OCI-LY1 (cell line): ENCODE measurements around the gene MYOM1.

Experiments used
- H2AFZ ChIP-seq: fragments of 200-600 bp; sonication (generic), shearing (Covaris generic); 2 replicates; pipeline ENCODE4 v1.6.0; 2014; ENCODE audit warnings: antibody characterized with exemption, mild to moderate bottlenecking, low read length
- H3F3A ChIP-seq: fragments of 200-600 bp; sonication (generic), shearing (Covaris generic); 2 replicates; pipeline ENCODE4 v1.6.0; 2014; ENCODE audit warnings: mild to moderate bottlenecking, antibody characterized with exemption, low read length, moderate library complexity; ENCODE audit not compliant: insufficient read depth
- H3K27ac ChIP-seq: fragments of 200-600 bp; sonication (generic); 2 replicates; pipeline ENCODE4 v1.5.1; 2014; ENCODE audit warnings: low read length, mixed run types, mild to moderate bottlenecking, low read depth; ENCODE audit not compliant: poor library complexity, severe bottlenecking
- H3K27me3 ChIP-seq: fragments of 200-600 bp; sonication (generic); 2 replicates; pipeline ENCODE4 v1.6.0; 2014; ENCODE audit warnings: antibody characterized with exemption, mild to moderate bottlenecking, low read length, moderate library complexity; ENCODE audit not compliant: insufficient read depth
- H3K36me3 ChIP-seq: fragments of 200-600 bp; sonication (generic); 2 replicates; pipeline ENCODE4 v1.6.1; 2014; ENCODE audit warnings: mild to moderate bottlenecking, antibody characterized with exemption, low read length, moderate library complexity, mixed read lengths; ENCODE audit not compliant: insufficient read depth
- H3K4me1 ChIP-seq: fragments of 200-600 bp; sonication (generic); 2 replicates; pipeline ENCODE4 v1.5.1; 2014; ENCODE audit warnings: mild to moderate bottlenecking, low read length, moderate library complexity; ENCODE audit not compliant: insufficient read depth, severe bottlenecking
- H3K4me2 ChIP-seq: fragments of 200-600 bp; sonication (generic), shearing (Covaris generic); 2 replicates; pipeline ENCODE4 v1.6.1; 2014; ENCODE audit warnings: low read length
- H3K4me3 ChIP-seq: fragments of 200-600 bp; sonication (generic); 2 replicates; pipeline ENCODE4 v1.5.1; 2014; ENCODE audit warnings: low read length, low read depth, mild to moderate bottlenecking, mixed read lengths; ENCODE audit not compliant: poor library complexity, severe bottlenecking
- H3K79me2 ChIP-seq: fragments of 200-600 bp; shearing (Covaris generic); 2 replicates; pipeline ENCODE4 v1.6.1; 2016; ENCODE audit warnings: mixed run types, low read length, mixed read lengths; ENCODE audit not compliant: insufficient read depth
- H3K9ac ChIP-seq: fragments of 200-600 bp; sonication (generic), shearing (Covaris generic); 2 replicates; pipeline ENCODE4 v1.6.1; 2014; ENCODE audit warnings: mild to moderate bottlenecking, low read length, mixed read lengths
- H3K9me2 ChIP-seq: fragments of 200-600 bp; sonication (generic), shearing (Covaris generic); 2 replicates; pipeline ENCODE4 v1.6.1; 2014; ENCODE audit warnings: low read depth, mild to moderate bottlenecking, low read length, mixed read lengths
- H3K9me3 ChIP-seq: fragments of 200-600 bp; shearing (Covaris generic); 2 replicates; pipeline ENCODE4 v1.6.1; 2014; ENCODE audit warnings: low read length, mixed read lengths
- H4K20me1 ChIP-seq: fragments of 200-600 bp; sonication (generic), shearing (Covaris generic); 2 replicates; pipeline ENCODE4 v1.6.0; 2016; ENCODE audit warnings: mild to moderate bottlenecking, low read length; ENCODE audit not compliant: insufficient read depth
- CTCF ChIP-seq: fragments of 200-600 bp; sonication (generic), shearing (Covaris generic); IDR thresholded peaks from 2 replicates; pipeline ENCODE4 v1.5.1; 2017; ENCODE audit warnings: mild to moderate bottlenecking, antibody characterized with exemption, low read length, moderate library complexity, mixed read lengths
- EZH2 ChIP-seq: fragments of 200-600 bp; sonication (generic), shearing (Covaris generic); IDR thresholded peaks from 2 replicates; pipeline ENCODE4 v1.8.0; 2017; ENCODE audit warnings: borderline replicate concordance, mixed run types, mild to moderate bottlenecking, antibody characterized with exemption, low read length, moderate library complexity, mixed read lengths

Gene MYOM1

GRCh38 chr18:3044931-3045698 is 174.7 kb downstream of the MYOM1 start:
- no peak overlapping the region for H3K9ac ChIP-seq
- no peaks in the 10 kb centered on the region for H4K20me1 ChIP-seq
- H3K27ac ChIP-seq, result peak overlapping the region; percentile 40
- H3K79me2 ChIP-seq, result no peaks in the 10 kb centered on the region
- no peak overlapping the region for H3K4me3 ChIP-seq
- H2AFZ ChIP-seq, result peak overlapping the region; percentile 70; the same call in 1 of the 2 replicates
- H3K36me3 ChIP-seq, result no peaks in the 10 kb centered on the region
- no peaks in the 10 kb centered on the region for H3K9me2 ChIP-seq
- H3K4me1 ChIP-seq, result peaks cover 21% of the 10 kb centered on the region
- H3K27me3 ChIP-seq, result no peaks in the 10 kb centered on the region
- H3F3A ChIP-seq, result no peaks in the 10 kb centered on the region
- TF ChIP-seq CTCF, result no peak
- TF ChIP-seq EZH2, result no peak
- H3K4me2 ChIP-seq, result peak overlapping the region; percentile 15; the same call in 1 of the 2 replicates
- no peaks in the 10 kb centered on the region for H3K9me3 ChIP-seq

DNA sequence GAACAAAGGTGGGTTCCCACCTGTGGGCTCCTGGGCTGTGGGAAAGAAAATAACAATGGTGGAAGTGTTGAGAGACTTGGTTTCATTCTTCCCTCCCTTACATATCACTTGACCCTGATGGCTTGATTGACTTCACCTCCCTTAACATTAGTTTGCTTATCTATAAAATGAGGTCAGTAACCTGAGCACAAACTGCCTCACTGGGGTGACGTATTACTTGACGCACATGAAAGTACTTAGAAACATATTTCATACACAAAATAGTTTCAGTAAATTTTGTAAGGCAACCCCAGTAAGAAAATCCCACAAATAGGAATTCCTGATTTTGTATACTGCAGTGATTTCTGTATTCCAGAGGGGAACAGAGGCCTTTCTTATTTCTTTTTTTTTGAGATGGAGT is 177.4 kb downstream of the MYOM1 start:
- Histone ChIP-seq H2AFZ (no peak overlapping the region), H3K4me1 (peaks cover 21% of the 10 kb centered on the region), H3K9me2 (no peaks in the 10 kb centered on the region), H3K79me2 (no peaks in the 10 kb centered on the region), H3K27me3 (no peaks in the 10 kb centered on the region), H3K4me3 (no peak overlapping the region), H3K36me3 (no peaks in the 10 kb centered on the region), H3K27ac (no peak overlapping the region), H3K4me2 (no peak overlapping the region), H3K9me3 (no peaks in the 10 kb centered on the region), H3K9ac (no peak overlapping the region), H3F3A (no peaks in the 10 kb centered on the region), H4K20me1 (no peaks in the 10 kb centered on the region)
- no peak for TF ChIP-seq CTCF
- TF ChIP-seq EZH2, result no peak

DNA sequence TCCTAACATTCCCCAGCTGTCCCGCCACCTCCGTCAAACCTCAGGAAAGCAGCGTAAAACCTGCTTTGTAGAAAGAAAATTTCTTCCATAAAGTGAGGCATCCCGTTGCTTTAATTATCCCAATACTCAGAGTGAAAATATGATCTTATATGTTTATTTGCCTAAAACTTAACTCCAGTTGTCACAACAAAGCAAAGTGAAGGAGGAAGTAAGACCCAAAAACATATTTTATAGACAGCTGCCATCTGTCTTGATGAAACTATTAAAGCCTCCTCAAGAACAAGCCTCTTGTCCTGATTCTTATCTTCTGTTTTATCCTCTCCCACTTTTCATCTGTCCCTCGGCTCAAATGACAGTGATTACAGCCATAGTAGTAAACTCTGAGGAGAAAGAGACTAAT is 177.9 kb downstream of the MYOM1 start:
- H3K27me3 ChIP-seq, result no peaks in the 10 kb centered on the region
- no peaks in the 10 kb centered on the region for H3K36me3 ChIP-seq
- H3K4me1 ChIP-seq, result peaks cover 21% of the 10 kb centered on the region
- no peak overlapping the region for H2AFZ ChIP-seq
- H3K4me3 ChIP-seq, result no peak overlapping the region
- H3K4me2 ChIP-seq, result no peak overlapping the region
- H3K9me2 ChIP-seq, result no peaks in the 10 kb centered on the region
- H3F3A ChIP-seq, result no peaks in the 10 kb centered on the region
- H3K9me3 ChIP-seq, result no peaks in the 10 kb centered on the region
- H3K27ac ChIP-seq, result no peak overlapping the region
- TF ChIP-seq EZH2, result no peak
- no peak for TF ChIP-seq CTCF
- H3K9ac ChIP-seq, result no peak overlapping the region
- no peaks in the 10 kb centered on the region for H4K20me1 ChIP-seq
- no peaks in the 10 kb centered on the region for H3K79me2 ChIP-seq
